Nephron (organoid): ENCODE results near the gene LAMA3.

ENCODE experiments used
- H3K27ac Mint-ChIP-seq, 3 experiments: 2 replicates each; pipeline ENCODE4 v1.8.0; 2020; ENCODE audit warnings: mixed read lengths in 3 of 3, mild to moderate bottlenecking in 2 of 3, moderate library complexity in 1 of 3
- H3K27me3 Mint-ChIP-seq: 2 replicates; pipeline ENCODE4 v1.8.0; 2021; ENCODE audit warnings: low read depth, mild to moderate bottlenecking, moderate library complexity, mixed read lengths
- H3K36me3 Mint-ChIP-seq: 2 replicates; pipeline ENCODE4 v1.8.0; 2020; ENCODE audit warnings: low read depth, mixed read lengths
- H3K4me1 Mint-ChIP-seq: 2 replicates; pipeline ENCODE4 v1.8.0; 2020; ENCODE audit warnings: mixed read lengths
- H3K4me3 Mint-ChIP-seq, 3 experiments: 2 replicates each; pipeline ENCODE4 v1.8.0; 2020; ENCODE audit warnings: mild to moderate bottlenecking in 3 of 3, mixed read lengths in 3 of 3, moderate library complexity in 2 of 3
- H3K9me3 Mint-ChIP-seq: 2 replicates; pipeline ENCODE4 v1.8.0; 2020; ENCODE audit warnings: mixed read lengths
- CTCF ChIP-seq, 3 experiments: fragments of 200-600 bp; sonication (generic); IDR thresholded peaks; one replicate each; pipeline ENCODE4 v1.5.0; 2021; ENCODE audit warnings: antibody characterized with exemption in 3 of 3; ENCODE audit not compliant: unreplicated experiment in 3 of 3

LAMA3 gene

DNA sequence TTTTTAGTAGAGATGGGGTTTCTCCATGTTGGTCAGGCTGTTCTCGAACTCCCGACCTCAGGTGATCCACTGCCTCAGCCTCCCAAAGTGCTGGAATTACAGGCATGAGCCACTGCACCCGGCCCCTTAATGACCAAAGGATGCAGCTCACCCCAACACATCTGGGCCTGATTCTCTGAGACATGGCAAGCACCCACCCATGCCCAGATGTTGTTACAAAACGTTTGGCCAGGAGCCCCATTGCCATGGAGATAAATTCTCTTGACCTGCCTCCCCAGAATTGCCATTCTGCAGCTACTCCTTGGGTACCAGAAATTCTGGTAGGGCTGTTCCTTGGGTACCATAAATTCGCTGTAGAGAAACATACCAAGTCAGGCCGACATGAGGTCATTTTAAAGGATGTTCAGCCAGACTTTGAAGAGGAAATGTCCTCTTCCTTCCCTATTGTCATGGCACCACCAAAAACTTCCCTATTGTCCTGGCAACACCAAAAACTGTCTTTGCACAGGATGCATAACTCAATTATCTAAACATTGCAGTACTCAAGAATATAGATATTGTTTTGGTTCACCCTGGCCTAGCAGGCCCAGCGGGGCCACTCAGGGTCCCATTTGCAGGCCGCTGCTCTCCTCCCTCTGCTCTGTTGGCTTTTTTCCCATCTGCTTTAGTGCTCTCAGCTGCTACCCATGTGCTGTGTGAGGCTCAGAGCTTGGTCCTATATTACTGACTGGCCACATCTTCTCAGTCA is 164.4 kb downstream of the LAMA3 start:
- Mint-ChIP-seq H3K4me1 (no peaks in the 10 kb centered on the region), H3K9me3 (no peaks in the 10 kb centered on the region), H3K4me3 (no peak overlapping the region), H3K27ac (no peak overlapping the region), H3K27me3 (peaks cover 8% of the 10 kb centered on the region), H3K36me3 (no peaks in the 10 kb centered on the region)
- TF ChIP-seq CTCF (IDR thresholded peaks at IDR 0.05; ENCODE audit: unreplicated experiment in 3 of 3) = no peak

DNA sequence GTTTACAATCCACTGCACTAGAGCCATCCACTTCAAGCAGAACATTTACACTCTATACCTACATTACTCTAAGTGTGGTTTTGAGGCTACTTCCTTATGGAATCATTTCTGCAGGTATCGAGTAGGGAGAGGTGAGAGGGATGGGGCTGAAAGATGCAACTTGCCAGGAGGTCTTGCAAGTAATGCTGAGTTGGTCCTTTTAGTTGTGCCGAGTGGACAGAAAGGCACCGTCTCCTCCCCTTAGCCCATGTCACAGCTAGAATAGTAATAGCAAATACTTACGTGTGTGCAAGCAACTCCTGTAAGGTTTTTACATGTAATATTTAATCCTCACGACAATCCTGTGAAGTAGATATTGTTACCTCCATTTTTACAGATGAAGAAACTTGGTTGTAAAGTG is 166.5 kb downstream of the LAMA3 start:
- Mint-ChIP-seq H3K27ac (no peak overlapping the region), H3K4me1 (no peaks in the 10 kb centered on the region), H3K27me3 (peaks cover 4% of the 10 kb centered on the region), H3K4me3 (no peak overlapping the region), H3K36me3 (no peaks in the 10 kb centered on the region), H3K9me3 (no peaks in the 10 kb centered on the region)
- no peak for TF ChIP-seq CTCF (IDR thresholded peaks at IDR 0.05; ENCODE audit: unreplicated experiment in 3 of 3)

GRCh38 chr18:23856466-23857163 is 167.4 kb downstream of the LAMA3 start:
- no peak overlapping the region for H3K27ac Mint-ChIP-seq
- no peaks in the 10 kb centered on the region for H3K36me3 Mint-ChIP-seq
- TF ChIP-seq CTCF (IDR thresholded peaks at IDR 0.05; ENCODE audit: unreplicated experiment in 3 of 3) = no peak
- H3K27me3 Mint-ChIP-seq = peaks cover under 1% of the 10 kb centered on the region
- no peaks in the 10 kb centered on the region for H3K4me1 Mint-ChIP-seq
- H3K9me3 Mint-ChIP-seq = no peaks in the 10 kb centered on the region
- H3K4me3 Mint-ChIP-seq = no peak overlapping the region

GRCh38 chr18:23857164-23857552 is 167.9 kb downstream of the LAMA3 start:
- Mint-ChIP-seq H3K27ac (no peak overlapping the region), H3K9me3 (no peaks in the 10 kb centered on the region), H3K36me3 (no peaks in the 10 kb centered on the region), H3K27me3 (no peaks in the 10 kb centered on the region), H3K4me1 (peaks cover 1% of the 10 kb centered on the region), H3K4me3 (no peak overlapping the region)
- TF ChIP-seq CTCF (IDR thresholded peaks at IDR 0.05; ENCODE audit: unreplicated experiment in 3 of 3) = no peak

GRCh38 chr18:23857756-23858155 is 168.5 kb downstream of the LAMA3 start:
- peaks cover 4% of the 10 kb centered on the region for H3K4me1 Mint-ChIP-seq
- H3K4me3 Mint-ChIP-seq = no peak overlapping the region
- no peaks in the 10 kb centered on the region for H3K36me3 Mint-ChIP-seq
- no peak for TF ChIP-seq CTCF (IDR thresholded peaks at IDR 0.05; ENCODE audit: unreplicated experiment in 3 of 3)
- H3K27me3 Mint-ChIP-seq = no peaks in the 10 kb centered on the region
- no peaks in the 10 kb centered on the region for H3K9me3 Mint-ChIP-seq
- no peak overlapping the region for H3K27ac Mint-ChIP-seq
